Colonic mucosa (tissue), 4 donors: ENCODE measurements around the gene SLIRP. TPM values are rescaled to one million over a fixed set of nuclear protein-coding genes. Genes with fewer than 3 reads are reported as not detected.

Experiments used
- DNase-seq: peaks from one replicate; pipeline ENCODE4 v3.0.0-alpha.2; 2020
- H3K27ac ChIP-seq: fragments of 200-600 bp; one replicate; pipeline ENCODE4 v1.8.0; 2021
- H3K27me3 ChIP-seq: fragments of 200-600 bp; one replicate; pipeline ENCODE4 v1.8.0; 2021
- H3K36me3 ChIP-seq: fragments of 200-600 bp; one replicate; pipeline ENCODE4 v1.8.0; 2021
- H3K4me1 ChIP-seq: fragments of 200-600 bp; one replicate; pipeline ENCODE4 v1.8.0; 2021; ENCODE audit warnings: mild to moderate bottlenecking
- H3K4me3 ChIP-seq: fragments of 200-600 bp; one replicate; pipeline ENCODE4 v1.8.0; 2021
- H3K9ac ChIP-seq, 2 donors: one replicate each; pipeline ENCODE4 v1.7.0; 2013; ENCODE audit warnings: control low read depth in 2 of 2, low read depth in 2 of 2, low read length in 2 of 2
- H3K9me3 ChIP-seq: fragments of 200-600 bp; one replicate; pipeline ENCODE4 v1.8.0; 2021
- CTCF ChIP-seq: fragments of 200-600 bp; IDR thresholded peaks from one replicate; pipeline ENCODE4 v1.8.0; 2022; ENCODE audit warnings: antibody characterized with exemption, mild to moderate bottlenecking
- intact Hi-C: fragments of 100-400 bp; cut with DNase I; formaldehyde crosslinking; loops from one replicate; pipeline ENCODE4 v1.14.1; 2022
- total RNA-seq, 2 donors: library from RNA; stranded (reverse); fragmentation: NEBNext Ultra II Directional in 1 of 2; extraction: Animal tissue kit (Norgen Biotek cat#: 25700) in 1 of 2; gene quantifications; one replicate each; pipeline ENCODE4 v1.2.1, GENCODE V29; 2021
- donor health status: healthy.
- donor health status: DM: no; HTN: no; CAD: no.
- donor health status: DM: no; HTN: no; CAD: no.

Gene SLIRP
- total RNA-seq, 2 donors from 2014 or later: 107 to 194 TPM

- Histone ChIP-seq H3K9ac (peak overlapping the region; percentile 71 to 82), H3K27ac (peak overlapping the region; percentile 41), H3K4me1 (peaks cover 17% of the 10 kb centered on the region), H3K27me3 (no peaks in the 10 kb centered on the region), H3K9me3 (no peaks in the 10 kb centered on the region), H3K36me3 (peaks cover 9% of the 10 kb centered on the region), H3K4me3 (peak overlapping the region; percentile 98)
- intact Hi-C loops: loop anchor here (10.0 kb wide), 1 partner anchor 253 kb away; the partner anchor contains the start of genes AHSA1 and VIPAS39
- TF ChIP-seq CTCF: peak; percentile 23
- peak; percentile 55 for DNase-seq
Observed at GRCh38 chr14:77707355-77707723, 564 bp upstream of the SLIRP start.

GRCh38 chr14:77708749-77709148, 846 bp downstream of the SLIRP start:
- peak overlapping the region; percentile 98 for H3K4me3 ChIP-seq
- H3K36me3 ChIP-seq: peaks cover 9% of the 10 kb centered on the region
- H3K4me1 ChIP-seq: peaks cover 17% of the 10 kb centered on the region
- H3K27ac ChIP-seq: no peak overlapping the region
- no peaks in the 10 kb centered on the region for H3K27me3 ChIP-seq
- intact Hi-C loops: loop anchor here (2.0 to 10.0 kb wide), 2 partner anchors 54 to 254 kb away; partner anchors contain the start of genes AHSA1 and VIPAS39
- peak overlapping the region; percentile 51 to 82 for H3K9ac ChIP-seq
- no peak for DNase-seq
- no peaks in the 10 kb centered on the region for H3K9me3 ChIP-seq
- no peak for TF ChIP-seq CTCF

- H3K36me3 ChIP-seq: peaks cover 9% of the 10 kb centered on the region
- DNase-seq: no peak
- intact Hi-C loops: loop anchor here (2.0 to 10.0 kb wide), 2 partner anchors 55 to 255 kb away; partner anchors contain the start of genes AHSA1 and VIPAS39
- no peak overlapping the region for H3K27ac ChIP-seq
- H3K4me1 ChIP-seq: peaks cover 17% of the 10 kb centered on the region
- no peak overlapping the region for H3K9ac ChIP-seq
- TF ChIP-seq CTCF: no peak
- H3K4me3 ChIP-seq: peak overlapping the region; percentile 98
- no peaks in the 10 kb centered on the region for H3K27me3 ChIP-seq
- H3K9me3 ChIP-seq: no peaks in the 10 kb centered on the region
Observed at GRCh38 chr14:77709412-77709811, 1.5 kb downstream of the SLIRP start.

- intact Hi-C loops: no loop called here
- Histone ChIP-seq H3K9ac (no peak overlapping the region), H3K4me3 (no peak overlapping the region)
Observed at GRCh38 chr14:77710364-77710763, 2.5 kb downstream of the SLIRP start.

GRCh38 chr14:77714926-77715325, 7.0 kb downstream of the SLIRP start:
- intact Hi-C loops: no loop called here
- Histone ChIP-seq H3K27ac (no peak overlapping the region), H3K9me3 (no peaks in the 10 kb centered on the region), H3K36me3 (peaks cover 9% of the 10 kb centered on the region), H3K9ac (no peak overlapping the region), H3K4me3 (no peak overlapping the region), H3K27me3 (no peaks in the 10 kb centered on the region), H3K4me1 (no peaks in the 10 kb centered on the region)
- TF ChIP-seq CTCF: no peak
- DNase-seq: no peak

More at GRCh38 chr14:77710364-77710763, 2.5 kb downstream of the SLIRP start:
- no peaks in the 10 kb centered on the region for H3K27me3 ChIP-seq
- peaks cover 9% of the 10 kb centered on the region for H3K36me3 ChIP-seq
- no peak overlapping the region for H3K27ac ChIP-seq
- DNase-seq: no peak
- no peaks in the 10 kb centered on the region for H3K9me3 ChIP-seq
- TF ChIP-seq CTCF: no peak
- H3K4me1 ChIP-seq: peaks cover 17% of the 10 kb centered on the region
